SK-N-SH (cell line): Measurements from ENCODE around the gene SUPT3H.

Experiments used
- CTCF ChIP-seq: fragments of 200-600 bp; sonication (generic); IDR thresholded peaks from 2 replicates; pipeline ENCODE4 v1.6.1; 2017; ENCODE audit warnings: antibody characterized with exemption, mild to moderate bottlenecking, moderate library complexity
- EP300 ChIP-seq, 2 experiments: IDR thresholded peaks; 2 replicates each; pipeline versions ENCODE4 v1.4.0 to v1.6.1; 2012; ENCODE audit warnings: borderline replicate concordance in 1 of 2, low read depth in 1 of 2, low read length in 1 of 2
- PBX3 ChIP-seq: IDR thresholded peaks from 2 replicates; pipeline ENCODE4; 2012
- REST ChIP-seq: IDR thresholded peaks from 2 replicates; pipeline ENCODE4 v1.6.1; 2012; ENCODE audit warnings: mild to moderate bottlenecking, low read depth, low read length, moderate library complexity
- YY1 ChIP-seq: IDR thresholded peaks from 2 replicates; pipeline ENCODE4 v1.4.0; 2012; ENCODE audit warnings: low read depth, mild to moderate bottlenecking

- TF ChIP-seq EP300 (IDR thresholded peaks at IDR 0.05; ENCODE audit: borderline replicate concordance in 1 of 2, low read depth in 1 of 2, low read length in 1 of 2) (no peak), CTCF (no peak), YY1 (no peak), PBX3 (no peak), REST (no peak)
Observed at GRCh38 chr6:45265246-45265645, 112.5 kb downstream of the SUPT3H start.
